ENCODE data around the gene TBC1D17. TPM values are rescaled to one million over a fixed set of nuclear protein-coding genes. Genes with fewer than 3 reads are reported as not detected.

The TBC1D17 gene
- total RNA-seq, 1 donor = 16.3 TPM

DNA sequence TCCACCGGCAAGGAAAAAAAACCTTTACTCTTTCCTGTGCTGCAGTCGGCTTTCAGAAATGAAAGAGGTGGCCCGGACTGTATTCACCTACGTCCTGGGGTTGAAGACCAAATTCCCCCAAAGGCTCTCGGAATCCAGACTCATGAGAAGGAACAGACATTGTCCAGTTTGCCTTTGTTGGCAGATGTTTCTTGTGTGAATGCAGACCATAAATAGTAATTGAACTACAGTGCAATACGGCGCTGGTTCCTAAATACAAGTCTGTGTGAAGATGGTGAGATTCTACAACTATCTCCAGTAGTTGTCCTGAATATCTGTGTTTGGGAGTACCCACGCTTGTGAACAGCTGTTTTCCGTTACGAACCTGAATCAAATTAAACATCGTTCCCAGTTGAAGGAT, 37.8 kb upstream of the TBC1D17 start:
- no peak overlapping the region for H3K4me3 ChIP-seq (ENCODE audit: low read depth, low read length)
- TF ChIP-seq, protein P1, sequence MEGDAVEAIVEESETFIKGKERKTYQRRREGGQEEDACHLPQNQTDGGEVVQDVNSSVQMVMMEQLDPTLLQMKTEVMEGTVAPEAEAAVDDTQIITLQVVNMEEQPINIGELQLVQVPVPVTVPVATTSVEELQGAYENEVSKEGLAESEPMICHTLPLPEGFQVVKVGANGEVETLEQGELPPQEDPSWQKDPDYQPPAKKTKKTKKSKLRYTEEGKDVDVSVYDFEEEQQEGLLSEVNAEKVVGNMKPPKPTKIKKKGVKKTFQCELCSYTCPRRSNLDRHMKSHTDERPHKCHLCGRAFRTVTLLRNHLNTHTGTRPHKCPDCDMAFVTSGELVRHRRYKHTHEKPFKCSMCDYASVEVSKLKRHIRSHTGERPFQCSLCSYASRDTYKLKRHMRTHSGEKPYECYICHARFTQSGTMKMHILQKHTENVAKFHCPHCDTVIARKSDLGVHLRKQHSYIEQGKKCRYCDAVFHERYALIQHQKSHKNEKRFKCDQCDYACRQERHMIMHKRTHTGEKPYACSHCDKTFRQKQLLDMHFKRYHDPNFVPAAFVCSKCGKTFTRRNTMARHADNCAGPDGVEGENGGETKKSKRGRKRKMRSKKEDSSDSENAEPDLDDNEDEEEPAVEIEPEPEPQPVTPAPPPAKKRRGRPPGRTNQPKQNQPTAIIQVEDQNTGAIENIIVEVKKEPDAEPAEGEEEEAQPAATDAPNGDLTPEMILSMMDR (IDR thresholded peaks at IDR 0.05; ENCODE audit: insufficient read depth, low read length) = no peak
- no peak for DNase-seq (ENCODE audit: low read depth)

- H3K4me3 ChIP-seq (ENCODE audit: low read depth, low read length) = no peak overlapping the region
- DNase-seq (ENCODE audit: low read depth) = no peak
- TF ChIP-seq, protein P1 (IDR thresholded peaks at IDR 0.05; ENCODE audit: insufficient read depth, low read length) = no peak
Observed at GRCh38 chr19:49840321-49840720, 37.2 kb upstream of the TBC1D17 start.

GRCh38 chr19:49840736-49841249, 36.7 kb upstream of the TBC1D17 start:
- TF ChIP-seq, protein P1 (IDR thresholded peaks at IDR 0.05; ENCODE audit: insufficient read depth, low read length) = no peak
- no peak for DNase-seq (ENCODE audit: low read depth)
- no peak overlapping the region for H3K4me3 ChIP-seq (ENCODE audit: low read depth, low read length)

DNA sequence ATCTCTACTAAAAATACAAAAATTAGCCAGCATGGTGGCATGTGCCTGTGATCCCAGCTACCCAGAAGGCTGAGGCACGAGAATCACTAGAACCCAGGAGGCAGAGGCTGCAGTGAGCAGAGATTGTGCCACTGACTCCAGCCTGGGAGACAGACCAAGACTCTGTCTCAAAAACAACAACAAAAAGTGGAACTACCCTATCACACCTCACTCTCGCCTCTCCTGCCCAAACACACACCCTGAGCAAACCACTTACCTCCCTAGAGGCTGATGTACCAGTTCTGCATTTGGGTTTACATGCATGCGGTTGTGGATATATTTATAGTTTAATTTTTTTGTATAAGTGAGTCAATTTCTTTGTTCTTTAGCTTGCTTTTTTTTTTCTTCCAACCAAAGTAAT, 34.2 kb upstream of the TBC1D17 start:
- no peak for DNase-seq (ENCODE audit: low read depth)
- H3K4me3 ChIP-seq (ENCODE audit: low read depth, low read length) = no peak overlapping the region

DNA sequence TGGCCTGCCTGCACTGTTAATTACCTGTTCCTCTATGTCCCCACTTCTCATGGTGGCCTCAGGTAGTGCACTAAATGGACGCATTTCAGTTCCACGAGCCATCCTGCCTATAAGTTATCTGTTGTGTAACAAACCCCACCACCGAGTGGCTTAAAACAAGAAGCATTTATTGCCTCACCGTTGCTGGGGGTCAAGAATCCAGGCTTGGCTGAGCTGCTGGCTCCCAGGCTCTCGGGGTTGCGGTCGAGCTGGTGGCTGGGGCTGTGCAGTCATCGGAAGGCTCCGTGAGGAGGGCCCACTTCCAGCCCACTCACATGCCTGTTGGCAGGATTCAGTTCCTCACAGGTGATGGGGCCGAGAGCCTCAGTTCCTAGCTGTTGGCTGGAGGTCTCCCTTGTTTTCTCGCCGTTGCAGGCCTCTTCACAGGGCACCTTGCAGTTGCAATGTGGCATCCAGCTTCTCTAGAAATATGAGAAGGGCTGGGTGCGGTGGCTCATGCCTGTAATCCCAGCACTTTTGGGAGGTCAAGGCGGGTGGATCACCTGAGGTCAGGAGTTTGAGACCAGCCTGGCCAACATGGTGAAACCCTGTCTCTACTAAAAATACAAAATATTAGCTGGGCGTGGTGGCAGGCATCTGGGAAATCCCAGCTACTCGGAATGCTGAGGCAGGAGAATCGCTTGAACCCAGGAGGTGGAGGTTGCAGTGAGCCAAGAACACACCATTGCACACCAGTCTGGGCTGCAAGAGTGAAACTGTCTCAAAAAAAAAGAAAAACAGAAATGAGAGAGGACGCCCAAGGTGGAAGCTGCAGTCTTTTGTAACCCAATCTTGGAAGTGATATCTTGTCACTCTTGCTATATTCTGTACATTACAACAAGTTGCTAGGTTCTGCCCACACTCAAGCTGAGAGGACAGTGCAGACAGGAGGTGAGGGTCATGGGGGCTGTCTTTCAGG, 33.1 kb upstream of the TBC1D17 start:
- TF ChIP-seq, protein P1 (IDR thresholded peaks at IDR 0.05; ENCODE audit: insufficient read depth, low read length) = no peak
- no peak overlapping the region for H3K4me3 ChIP-seq (ENCODE audit: low read depth, low read length)
- no peak for DNase-seq (ENCODE audit: low read depth)

More for the DNA sequence above, 34.2 kb upstream of the TBC1D17 start:
- TF ChIP-seq, protein P1 (IDR thresholded peaks at IDR 0.05; ENCODE audit: insufficient read depth, low read length) = no peak

- DNase-seq (ENCODE audit: low read depth) = no peak
- H3K4me3 ChIP-seq (ENCODE audit: low read depth, low read length) = no peak overlapping the region
Observed at GRCh38 chr19:49845414-49845813, 32.1 kb upstream of the TBC1D17 start.

More at GRCh38 chr19:49845414-49845813, 32.1 kb upstream of the TBC1D17 start:
- TF ChIP-seq, protein P1 (IDR thresholded peaks at IDR 0.05; ENCODE audit: insufficient read depth, low read length) = no peak

Measured in fibroblast of the aortic adventitia (primary cell).